Mesothelial cell of epicardium (in vitro differentiated cells): ENCODE data around the gene CCL19. TPM values are rescaled to one million over a fixed set of nuclear protein-coding genes. Genes with fewer than 3 reads are reported as not detected.
A peak's percentile ranks its signal among the peaks of the same experiment; 100 is the strongest.

Experiments
- DNase-seq, 2 experiments: peaks; one replicate each; pipeline ENCODE4 v3.0.0; 2021; ENCODE audit warnings: low spot score in 2 of 2; ENCODE audit not compliant: unreplicated experiment in 2 of 2
- H3K27ac Mint-ChIP-seq: 2 replicates; pipeline ENCODE4 v1.8.0; 2021; ENCODE audit warnings: mixed read lengths
- H3K27me3 Mint-ChIP-seq: 2 replicates; pipeline ENCODE4 v1.8.0; 2021; ENCODE audit warnings: low read depth, mixed read lengths
- H3K36me3 Mint-ChIP-seq: 2 replicates; pipeline ENCODE4 v1.8.0; 2021; ENCODE audit warnings: mixed read lengths
- H3K4me1 Mint-ChIP-seq: 2 replicates; pipeline ENCODE4 v1.8.0; 2021; ENCODE audit warnings: mixed read lengths
- H3K4me3 Mint-ChIP-seq: 2 replicates; pipeline ENCODE4 v1.8.0; 2021; ENCODE audit warnings: mild to moderate bottlenecking, moderate library complexity, mixed read lengths
- H3K9me3 Mint-ChIP-seq: 2 replicates; pipeline ENCODE4 v1.8.0; 2021; ENCODE audit warnings: mixed read lengths
- CTCF ChIP-seq: fragments of 200-600 bp; sonication (generic); IDR thresholded peaks from one replicate; pipeline ENCODE4 v1.5.0; 2021; ENCODE audit warnings: antibody characterized with exemption; ENCODE audit not compliant: unreplicated experiment
- total RNA-seq: library from RNA; stranded (reverse); gene quantifications from 3 replicates; pipeline ENCODE4 v1.2.1, GENCODE V29; 2021

The CCL19 gene
- total RNA-seq, 1 donor from 2014 or later, result not detected

GRCh38 chr9:34652602-34653000 is 38.5 kb downstream of the CCL19 start:
- no peak for DNase-seq
- Mint-ChIP-seq H3K4me1 (peaks cover 53% of the 10 kb centered on the region), H3K4me3 (peak overlapping the region; percentile 71), H3K36me3 (peaks cover 6% of the 10 kb centered on the region), H3K27ac (peak overlapping the region; percentile 95), H3K27me3 (no peaks in the 10 kb centered on the region), H3K9me3 (no peaks in the 10 kb centered on the region)
- TF ChIP-seq CTCF, result no peak

- H3K4me1 Mint-ChIP-seq, result peaks cover 58% of the 10 kb centered on the region
- H3K36me3 Mint-ChIP-seq, result peaks cover 6% of the 10 kb centered on the region
- TF ChIP-seq CTCF, result no peak
Measured at GRCh38 chr9:34651876-34652601, 39.0 kb downstream of the CCL19 start, which contains the start of gene IL11RA. IL11RA (plus strand) TSS chr9:34652185; CDS start chr9:34655218, 3,033 bp downstream.

GRCh38 chr9:34651321-34651720 is 39.8 kb downstream of the CCL19 start:
- no peak for TF ChIP-seq CTCF
- peak overlapping the region; percentile 71 for H3K4me3 Mint-ChIP-seq
- H3K27ac Mint-ChIP-seq, result peak overlapping the region; percentile 84
- peaks cover 61% of the 10 kb centered on the region for H3K4me1 Mint-ChIP-seq
- no peak for DNase-seq
- peaks cover 6% of the 10 kb centered on the region for H3K36me3 Mint-ChIP-seq
- H3K27me3 Mint-ChIP-seq, result no peaks in the 10 kb centered on the region
- H3K9me3 Mint-ChIP-seq, result no peaks in the 10 kb centered on the region

More at GRCh38 chr9:34651876-34652601, 39.0 kb downstream of the CCL19 start, which contains the start of gene IL11RA:
- H3K9me3 Mint-ChIP-seq, result no peaks in the 10 kb centered on the region
- no peak for DNase-seq
- no peaks in the 10 kb centered on the region for H3K27me3 Mint-ChIP-seq
- peak within 1 kb of the TSS; percentile 95 for H3K27ac Mint-ChIP-seq
- peak within 1 kb of the TSS; percentile 71 for H3K4me3 Mint-ChIP-seq

- peaks cover 66% of the 10 kb centered on the region for H3K4me1 Mint-ChIP-seq
- DNase-seq, result no peak
- peak overlapping the region; percentile 84 for H3K27ac Mint-ChIP-seq
- no peaks in the 10 kb centered on the region for H3K27me3 Mint-ChIP-seq
- peak overlapping the region; percentile 71 for H3K4me3 Mint-ChIP-seq
- TF ChIP-seq CTCF, result no peak
- peaks cover 6% of the 10 kb centered on the region for H3K36me3 Mint-ChIP-seq
- H3K9me3 Mint-ChIP-seq, result no peaks in the 10 kb centered on the region
Measured at GRCh38 chr9:34650816-34651215, 40.3 kb downstream of the CCL19 start.

GRCh38 chr9:34648673-34649072 is 42.4 kb downstream of the CCL19 start:
- H3K4me1 Mint-ChIP-seq, result peaks cover 46% of the 10 kb centered on the region
- TF ChIP-seq CTCF, result no peak
- no peaks in the 10 kb centered on the region for H3K9me3 Mint-ChIP-seq
- H3K4me3 Mint-ChIP-seq, result no peak overlapping the region
- H3K27me3 Mint-ChIP-seq, result no peaks in the 10 kb centered on the region
- no peak for DNase-seq
- H3K27ac Mint-ChIP-seq, result no peak overlapping the region
- H3K36me3 Mint-ChIP-seq, result peaks cover 6% of the 10 kb centered on the region
